H54 (cell line): ENCODE measurements around the gene UTP18.
"Not testable (repeated sequence)": the region's sequence is repeated elsewhere in the genome, so short reads cannot be mapped to it uniquely, and the experiment has no call there.

Experiments
- DNase-seq: peaks from one replicate; pipeline ENCODE4 v3.0.0; 2011; ENCODE audit warnings: low spot score, mixed read lengths; ENCODE audit not compliant: insufficient read length
- FAIRE-seq: peaks from 3 replicates; lab custom pipeline; 2011; peaks lifted over from hg19 to GRCh38; lab: Jason Lieb, UNC
- POLR2A ChIP-seq: IDR thresholded peaks from 2 replicates; pipeline ENCODE4 v1.6.1; 2011; ENCODE audit warnings: low read depth, mild to moderate bottlenecking, low read length

The UTP18 gene

GRCh38 chr17:51245535-51245934 is 14.8 kb upstream of the UTP18 start:
- TF ChIP-seq POLR2A = no peak
- FAIRE-seq (no peak), DNase-seq (no peak)

- peak; percentile 90 for FAIRE-seq
- no peak for DNase-seq
- no peak for TF ChIP-seq POLR2A
Observed at GRCh38 chr17:51250314-51250840, 10.0 kb upstream of the UTP18 start.

GRCh38 chr17:51251010-51251409 is 9.3 kb upstream of the UTP18 start:
- FAIRE-seq (peak; percentile 94), DNase-seq (no peak)
- no peak for TF ChIP-seq POLR2A

- DNase-seq (no peak), FAIRE-seq (no peak)
- no peak for TF ChIP-seq POLR2A
Observed at GRCh38 chr17:51255673-51256072, 4.7 kb upstream of the UTP18 start.

- TF ChIP-seq POLR2A = no peak
- no peak for FAIRE-seq
Observed at GRCh38 chr17:51256101-51256500, 4.2 kb upstream of the UTP18 start.

GRCh38 chr17:51257150-51258081 is 2.9 kb upstream of the UTP18 start:
- DNase-seq = no peak
- TF ChIP-seq POLR2A = no peak
- no peak for FAIRE-seq

More at GRCh38 chr17:51256101-51256500, 4.2 kb upstream of the UTP18 start:
- no peak for DNase-seq

- no peak for FAIRE-seq
- no peak for TF ChIP-seq POLR2A
Observed at GRCh38 chr17:51258756-51259563, 1.4 kb upstream of the UTP18 start.

GRCh38 chr17:51259564-51260236 is 646 bp upstream of the UTP18 start, which contains the start of gene MBTD1:
Gene MBTD1 (minus strand): TSS chr17:51260049. CDS start chr17:51225161, 34,888 bp downstream.
- DNase-seq (peak; percentile 97), FAIRE-seq (peak; percentile 57)
- TF ChIP-seq POLR2A = peak; percentile 24; the same call in 1 of the 2 replicates

More at GRCh38 chr17:51258756-51259563, 1.4 kb upstream of the UTP18 start:
- peak; percentile 23 for DNase-seq

GRCh38 chr17:51261024-51261963 is 948 bp downstream of the UTP18 start:
- FAIRE-seq (no peak), DNase-seq (no peak)
- no peak for TF ChIP-seq POLR2A

- FAIRE-seq (no peak), DNase-seq (no peak)
- TF ChIP-seq POLR2A = no peak
Observed at GRCh38 chr17:51263006-51263405, 2.7 kb downstream of the UTP18 start.

GRCh38 chr17:51264466-51264865 is 4.1 kb downstream of the UTP18 start:
- DNase-seq, FAIRE-seq: not testable (repeated sequence)

GRCh38 chr17:51269991-51270390 is 9.6 kb downstream of the UTP18 start:
- no peak for TF ChIP-seq POLR2A
- no peak for FAIRE-seq
- no peak for DNase-seq

GRCh38 chr17:51270636-51271035 is 10.3 kb downstream of the UTP18 start:
- TF ChIP-seq POLR2A = no peak
- FAIRE-seq (no peak), DNase-seq (no peak)
